OCI-LY1 (cell line): ENCODE data around the gene IQSEC1.

Source experiments
- CTCF ChIP-seq: fragments of 200-600 bp; sonication (generic), shearing (Covaris generic); IDR thresholded peaks from 2 replicates; pipeline ENCODE4 v1.5.1; 2017; ENCODE audit warnings: mild to moderate bottlenecking, antibody characterized with exemption, low read length, moderate library complexity, mixed read lengths
- EZH2 ChIP-seq: fragments of 200-600 bp; sonication (generic), shearing (Covaris generic); IDR thresholded peaks from 2 replicates; pipeline ENCODE4 v1.8.0; 2017; ENCODE audit warnings: borderline replicate concordance, mixed run types, mild to moderate bottlenecking, antibody characterized with exemption, low read length, moderate library complexity, mixed read lengths

GRCh38 chr3:13057282-13058040 is 15.8 kb downstream of the IQSEC1 start:
- TF ChIP-seq CTCF, result no peak
- no peak for TF ChIP-seq EZH2
